Astrocyte (in vitro differentiated cells and primary cell): Measurements from ENCODE around the gene MFGE8. TPM values are rescaled to one million over a fixed set of nuclear protein-coding genes. Genes with fewer than 3 reads are reported as not detected.

ENCODE experiments used
- DNase-seq: peaks from one replicate; pipeline ENCODE4 v3.0.0-alpha.2; 2010; ENCODE audit warnings: low read depth
- FAIRE-seq: peaks from 2 replicates; lab custom pipeline; 2011; peaks lifted over from hg19 to GRCh38; lab: Jason Lieb, UNC
- H2AFZ ChIP-seq: 2 replicates; pipeline ENCODE4 v1.6.0; 2012; ENCODE audit warnings: low read depth, low read length, inconsistent platforms
- H3K27ac ChIP-seq: 2 replicates; pipeline ENCODE4 v1.5.1; 2011; ENCODE audit warnings: low read depth, low read length, inconsistent platforms
- H3K27me3 ChIP-seq: 2 replicates; pipeline ENCODE4 v1.6.0; 2011; ENCODE audit warnings: low read length, inconsistent platforms; ENCODE audit not compliant: insufficient read depth
- H3K36me3 ChIP-seq: 2 replicates; pipeline ENCODE4 v1.5.1; 2011; ENCODE audit warnings: low read length, inconsistent platforms; ENCODE audit not compliant: insufficient read depth
- H3K4me1 ChIP-seq: 2 replicates; pipeline ENCODE4 v1.5.1; 2011; ENCODE audit warnings: low read length, inconsistent platforms; ENCODE audit not compliant: insufficient read depth
- H3K4me2 ChIP-seq: 2 replicates; pipeline ENCODE4 v1.6.0; 2012; ENCODE audit warnings: low read length, inconsistent platforms
- H3K4me3 ChIP-seq: 2 replicates; pipeline ENCODE4 v1.5.1; 2011; ENCODE audit warnings: low read depth, mild to moderate bottlenecking, low read length, inconsistent platforms; ENCODE audit not compliant: insufficient read depth
- H3K79me2 ChIP-seq: 2 replicates; pipeline ENCODE4 v1.6.0; 2012; ENCODE audit warnings: mild to moderate bottlenecking, low read length, inconsistent platforms; ENCODE audit not compliant: insufficient read depth
- H3K9ac ChIP-seq: 2 replicates; pipeline ENCODE4 v1.6.0; 2012; ENCODE audit warnings: mild to moderate bottlenecking, low read length, inconsistent platforms
- H3K9me3 ChIP-seq: 2 replicates; pipeline ENCODE4 v1.5.1; 2012; ENCODE audit warnings: low read depth, mild to moderate bottlenecking, low read length, inconsistent platforms; ENCODE audit not compliant: insufficient read depth
- H4K20me1 ChIP-seq: 2 replicates; pipeline ENCODE4 v1.6.0; 2012; ENCODE audit warnings: low read length, inconsistent platforms; ENCODE audit not compliant: insufficient read depth
- H3K27ac Mint-ChIP-seq: one replicate; pipeline ENCODE4 v1.8.0; 2021; ENCODE audit warnings: mild to moderate bottlenecking, mixed read lengths; ENCODE audit not compliant: unreplicated experiment
- H3K27me3 Mint-ChIP-seq: one replicate; pipeline ENCODE4 v1.8.0; 2021; ENCODE audit warnings: low read depth, mixed read lengths; ENCODE audit not compliant: unreplicated experiment
- H3K36me3 Mint-ChIP-seq: one replicate; pipeline ENCODE4 v1.8.0; 2021; ENCODE audit warnings: low read depth, mixed read lengths; ENCODE audit not compliant: unreplicated experiment
- H3K4me1 Mint-ChIP-seq: one replicate; pipeline ENCODE4 v1.8.0; 2021; ENCODE audit warnings: low read depth, mixed read lengths; ENCODE audit not compliant: unreplicated experiment
- H3K4me3 Mint-ChIP-seq: one replicate; pipeline ENCODE4 v1.8.0; 2021; ENCODE audit warnings: mild to moderate bottlenecking, moderate library complexity, mixed read lengths; ENCODE audit not compliant: unreplicated experiment
- H3K9me3 Mint-ChIP-seq: one replicate; pipeline ENCODE4 v1.8.0; 2021; ENCODE audit warnings: mild to moderate bottlenecking, mixed read lengths; ENCODE audit not compliant: unreplicated experiment
- CTCF ChIP-seq: IDR thresholded peaks from 2 replicates; pipeline ENCODE4 v1.5.1; 2011; ENCODE audit warnings: low read depth, mild to moderate bottlenecking, inconsistent platforms, low read length, moderate library complexity; ENCODE audit not compliant: insufficient read depth
- EZH2 ChIP-seq: IDR thresholded peaks from 2 replicates; pipeline ENCODE4 v1.6.1; 2012; ENCODE audit warnings: mild to moderate bottlenecking, low read length, inconsistent platforms; ENCODE audit not compliant: insufficient read depth
- total RNA-seq: library from RNA; stranded (reverse); gene quantifications from 2 replicates; pipeline ENCODE4 v1.2.1, GENCODE V29; 2021

MFGE8 gene
- total RNA-seq, 1 donor from 2014 or later: 276 TPM

- Histone ChIP-seq H4K20me1 (peaks cover 46% of the 10 kb centered on the region), H3K79me2 (peaks cover 12% of the 10 kb centered on the region), H3K4me3 (no peak overlapping the region), H3K9ac (peak overlapping the region; percentile 70), H3K36me3 (peaks cover 38% of the 10 kb centered on the region), H3K27ac (no peak overlapping the region), H3K4me1 (peaks cover 31% of the 10 kb centered on the region), H3K27me3 (no peaks in the 10 kb centered on the region), H3K4me2 (no peak overlapping the region), H2AFZ (no peak overlapping the region), H3K9me3 (no peaks in the 10 kb centered on the region)
- no peak for TF ChIP-seq EZH2
- no peak for TF ChIP-seq CTCF
- no peak overlapping the region for H3K27ac Mint-ChIP-seq
- no peaks in the 10 kb centered on the region for H3K9me3 Mint-ChIP-seq
- H3K4me3 Mint-ChIP-seq: peak overlapping the region; percentile 11
- DNase-seq (no peak), FAIRE-seq (no peak)
- no peaks in the 10 kb centered on the region for H3K27me3 Mint-ChIP-seq
- H3K36me3 Mint-ChIP-seq: peaks cover 17% of the 10 kb centered on the region
- peaks cover 28% of the 10 kb centered on the region for H3K4me1 Mint-ChIP-seq
These were observed 11.5 kb downstream of the MFGE8 start for GRCh38 chr15:88901508-88902220.

- H3K36me3 Mint-ChIP-seq: peaks cover 14% of the 10 kb centered on the region
- peak overlapping the region; percentile 82 for H3K27ac ChIP-seq
- H3K9ac ChIP-seq: peak overlapping the region; percentile 70
These were observed 12.2 kb downstream of the MFGE8 start for GRCh38 chr15:88900982-88901418.

More at GRCh38 chr15:88900982-88901418, 12.2 kb downstream of the MFGE8 start:
- Histone ChIP-seq H3K36me3 (peaks cover 33% of the 10 kb centered on the region), H3K4me3 (no peak overlapping the region), H2AFZ (no peak overlapping the region), H3K79me2 (peaks cover 7% of the 10 kb centered on the region), H3K4me2 (peak overlapping the region; percentile 65), H4K20me1 (peaks cover 45% of the 10 kb centered on the region), H3K27me3 (no peaks in the 10 kb centered on the region), H3K9me3 (no peaks in the 10 kb centered on the region), H3K4me1 (peaks cover 31% of the 10 kb centered on the region)
- H3K27me3 Mint-ChIP-seq: no peaks in the 10 kb centered on the region
- no peak for FAIRE-seq
- H3K4me3 Mint-ChIP-seq: no peak overlapping the region
- no peak for DNase-seq
- peaks cover 29% of the 10 kb centered on the region for H3K4me1 Mint-ChIP-seq
- H3K27ac Mint-ChIP-seq: peak overlapping the region; percentile 77
- TF ChIP-seq EZH2 (no peak), CTCF (no peak)
- no peaks in the 10 kb centered on the region for H3K9me3 Mint-ChIP-seq
